Caco-2 (cell line): ENCODE data around the gene ATP2C2. TPM values are rescaled to one million over a fixed set of nuclear protein-coding genes. Genes with fewer than 3 reads are reported as not detected.

ENCODE experiments used
- BruUV-seq: library from RNA; stranded (reverse); fragments of 400-500 nt; replicated peaks from 2 replicates; lab custom pipeline; 2021; lab: Mats Ljungman, UMichigan
- CTCF ChIA-PET: fragments of 300-600 bp; sonication (Branson Sonifier 250); formaldehyde crosslinking; loops from one replicate; lab custom pipeline; 2022; ENCODE audit warnings: antibody characterized with exemption; lab: Charles Lee
- POLR2A ChIA-PET: fragments of 300-600 bp; sonication (Branson Sonifier 250); formaldehyde crosslinking; loops from one replicate; lab custom pipeline; 2022; ENCODE audit warnings: antibody characterized with exemption; lab: Charles Lee
- DNase-seq, 2 experiments: peaks; one replicate each; pipeline versions ENCODE4 v3.0.0 to v3.0.0-alpha.2; 2020 to 2022
- H3K27me3 ChIP-seq: replicated peaks from 2 replicates; pipeline ENCODE4 v1.6.0; 2011; ENCODE audit warnings: low read length; ENCODE audit not compliant: control insufficient read depth, insufficient read depth
- H3K36me3 ChIP-seq: 2 replicates; pipeline ENCODE4 v1.5.1; 2011; ENCODE audit warnings: low read length; ENCODE audit not compliant: control insufficient read depth, insufficient read depth
- H3K4me1 ChIP-seq: fragments of 250-450 bp; sonication (Bioruptor Pico); 2 replicates; pipeline ENCODE4 v1.5.1; 2020; ENCODE audit warnings: mild to moderate bottlenecking
- H3K4me3 ChIP-seq: 2 replicates; pipeline ENCODE4 v1.5.1; 2011; ENCODE audit warnings: low read depth, mild to moderate bottlenecking, control low read depth, low read length
- H3K9me3 ChIP-seq: fragments of 250-450 bp; sonication (Bioruptor Pico); 2 replicates; pipeline ENCODE4 v1.5.1; 2020; ENCODE audit warnings: mild to moderate bottlenecking, moderate library complexity
- H3K27ac Mint-ChIP-seq: one replicate; pipeline ENCODE4 v1.8.0; 2022; ENCODE audit warnings: mixed read lengths; ENCODE audit not compliant: unreplicated experiment
- H3K27me3 Mint-ChIP-seq: one replicate; pipeline ENCODE4 v1.8.0; 2022; ENCODE audit warnings: mixed read lengths; ENCODE audit not compliant: insufficient read depth, unreplicated experiment
- H3K36me3 Mint-ChIP-seq: one replicate; pipeline ENCODE4 v1.8.0; 2022; ENCODE audit warnings: mild to moderate bottlenecking, mixed read lengths; ENCODE audit not compliant: insufficient read depth, unreplicated experiment
- H3K4me1 Mint-ChIP-seq: one replicate; pipeline ENCODE4 v1.8.0; 2022; ENCODE audit warnings: low read depth, mixed read lengths; ENCODE audit not compliant: unreplicated experiment
- H3K4me3 Mint-ChIP-seq: one replicate; pipeline ENCODE4 v1.8.0; 2022; ENCODE audit warnings: mild to moderate bottlenecking, moderate library complexity, mixed read lengths; ENCODE audit not compliant: unreplicated experiment
- H3K9me3 Mint-ChIP-seq: one replicate; pipeline ENCODE4 v1.8.0; 2022; ENCODE audit warnings: mixed read lengths; ENCODE audit not compliant: unreplicated experiment
- intact Hi-C: fragments of 100-400 bp; cut with micrococcal nuclease; formaldehyde crosslinking; loops from one replicate; pipeline ENCODE4 v1.10.0; 2022; ENCODE audit not compliant: unreplicated experiment
- total RNA-seq: library from RNA; stranded (reverse); gene quantifications from 2 replicates; pipeline ENCODE4 v1.2.3, GENCODE V29; 2022
- TF ChIP-seq, protein P1 (sequence below), 2 experiments: fragments of 200-600 bp in 1 of 2; IDR thresholded peaks; 1 replicate in 1 of 2; 2 replicates in 1 of 2; pipeline versions ENCODE4 v1.5.1 to v1.8.0; 2011 to 2022; ENCODE audit warnings: antibody characterized with exemption in 1 of 2, control low read depth in 1 of 2, inconsistent platforms in 1 of 2, low read depth in 1 of 2, low read length in 1 of 2, mild to moderate bottlenecking in 1 of 2, moderate library complexity in 1 of 2; ENCODE audit not compliant: insufficient read depth in 1 of 2, severe bottlenecking in 1 of 2, unreplicated experiment in 1 of 2

Gene ATP2C2
- total RNA-seq, 1 experiment from 2014 or later: 47.0 TPM

DNA sequence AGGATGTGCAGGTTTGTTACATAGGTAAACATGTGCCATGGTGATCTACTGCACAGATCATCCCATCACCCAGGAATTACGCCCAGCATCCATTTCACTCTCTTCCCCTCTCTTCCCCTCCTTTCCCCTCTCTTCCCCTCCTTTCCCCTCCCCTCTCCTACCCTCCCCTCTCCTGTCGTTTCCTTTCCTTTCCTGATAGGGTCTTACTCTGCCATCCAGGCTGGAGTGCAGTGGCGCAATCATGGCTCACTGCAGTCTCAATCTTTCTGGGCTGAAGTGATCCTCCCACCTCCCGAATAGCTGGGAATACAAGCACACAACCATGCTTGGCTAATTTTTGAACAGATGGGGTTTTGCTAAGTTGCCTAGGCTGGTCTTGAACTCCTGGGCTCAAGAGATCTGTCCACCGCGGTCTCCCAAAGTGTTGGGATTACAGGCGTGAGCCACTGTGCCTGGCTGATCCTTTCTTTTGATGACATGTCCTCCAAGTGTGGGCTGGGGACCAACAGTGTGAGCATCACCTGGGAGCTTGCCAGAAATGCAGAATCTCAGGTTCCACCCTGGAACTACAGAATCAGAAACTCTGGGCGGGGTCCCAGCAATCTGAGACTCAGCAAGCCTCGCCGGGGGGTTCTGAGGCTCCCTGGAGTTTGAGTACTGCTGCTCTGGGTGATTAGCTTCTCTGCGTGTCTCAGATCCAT lies 10.8 kb downstream of the ATP2C2 start:
- no peaks in the 10 kb centered on the region; the same call in 1 of the 2 replicates for H3K9me3 ChIP-seq
- Mint-ChIP-seq H3K4me1 (peaks cover 12% of the 10 kb centered on the region), H3K36me3 (no peaks in the 10 kb centered on the region), H3K4me3 (no peak overlapping the region), H3K27me3 (no peaks in the 10 kb centered on the region), H3K9me3 (no peaks in the 10 kb centered on the region), H3K27ac (no peak overlapping the region)
- ChIA-PET POLR2A (no interaction called here), CTCF (interaction anchor here (0.8 kb wide), 1 partner anchor 11 kb away, joined by 3 read pairs; the partner anchor contains the start of gene ATP2C2)
- intact Hi-C loops: no loop called here
- peaks cover 12% of the 10 kb centered on the region; the same call in 1 of the 2 replicates for H3K4me1 ChIP-seq
- no peak overlapping the region for H3K4me3 ChIP-seq
- TF ChIP-seq, protein P1, sequence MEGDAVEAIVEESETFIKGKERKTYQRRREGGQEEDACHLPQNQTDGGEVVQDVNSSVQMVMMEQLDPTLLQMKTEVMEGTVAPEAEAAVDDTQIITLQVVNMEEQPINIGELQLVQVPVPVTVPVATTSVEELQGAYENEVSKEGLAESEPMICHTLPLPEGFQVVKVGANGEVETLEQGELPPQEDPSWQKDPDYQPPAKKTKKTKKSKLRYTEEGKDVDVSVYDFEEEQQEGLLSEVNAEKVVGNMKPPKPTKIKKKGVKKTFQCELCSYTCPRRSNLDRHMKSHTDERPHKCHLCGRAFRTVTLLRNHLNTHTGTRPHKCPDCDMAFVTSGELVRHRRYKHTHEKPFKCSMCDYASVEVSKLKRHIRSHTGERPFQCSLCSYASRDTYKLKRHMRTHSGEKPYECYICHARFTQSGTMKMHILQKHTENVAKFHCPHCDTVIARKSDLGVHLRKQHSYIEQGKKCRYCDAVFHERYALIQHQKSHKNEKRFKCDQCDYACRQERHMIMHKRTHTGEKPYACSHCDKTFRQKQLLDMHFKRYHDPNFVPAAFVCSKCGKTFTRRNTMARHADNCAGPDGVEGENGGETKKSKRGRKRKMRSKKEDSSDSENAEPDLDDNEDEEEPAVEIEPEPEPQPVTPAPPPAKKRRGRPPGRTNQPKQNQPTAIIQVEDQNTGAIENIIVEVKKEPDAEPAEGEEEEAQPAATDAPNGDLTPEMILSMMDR (IDR thresholded peaks at IDR 0.05; ENCODE audit: insufficient read depth in 1 of 2, low read depth in 1 of 2, low read length in 1 of 2, severe bottlenecking in 1 of 2, unreplicated experiment in 1 of 2): no peak
- no peak for DNase-seq
- BruUV-seq: no TSS peak
- no peaks in the 10 kb centered on the region for H3K36me3 ChIP-seq
- no peaks in the 10 kb centered on the region for H3K27me3 ChIP-seq

DNA sequence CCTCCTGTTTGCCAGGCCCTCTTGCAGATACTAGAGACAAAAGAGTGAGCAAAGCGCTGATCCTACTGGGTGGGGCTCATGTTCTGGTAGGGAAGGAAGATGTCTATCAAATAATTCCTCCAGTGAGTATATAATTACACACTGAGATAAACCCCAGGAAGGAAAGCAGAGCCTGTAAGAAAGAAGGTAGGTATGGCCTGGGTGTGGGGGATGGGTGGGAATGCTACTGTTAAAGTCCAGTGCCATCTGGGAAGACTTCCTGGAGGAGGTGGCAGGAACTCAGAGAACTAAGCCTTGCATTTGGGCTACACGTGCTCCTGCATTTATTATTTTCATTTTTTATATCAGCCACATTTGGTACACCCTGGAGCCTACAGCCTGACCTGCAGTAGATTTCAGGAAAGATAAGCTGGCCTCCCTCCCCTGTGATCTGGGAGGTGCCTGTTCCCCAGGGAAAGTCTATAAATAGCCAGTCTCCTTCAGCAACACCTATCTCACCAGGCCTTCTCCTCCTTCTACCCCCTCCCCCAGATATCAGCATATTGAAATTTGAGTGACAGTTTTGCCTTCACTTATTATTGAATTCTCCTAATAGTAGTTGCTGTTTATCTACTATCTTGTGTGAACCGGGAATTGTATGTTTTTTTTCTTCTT lies 11.5 kb downstream of the ATP2C2 start:
- H3K36me3 ChIP-seq: no peaks in the 10 kb centered on the region
- H3K4me3 Mint-ChIP-seq: no peak overlapping the region
- no peaks in the 10 kb centered on the region for H3K36me3 Mint-ChIP-seq
- no TSS peak for BruUV-seq
- H3K27me3 ChIP-seq: no peaks in the 10 kb centered on the region
- H3K9me3 ChIP-seq: no peaks in the 10 kb centered on the region; the same call in 1 of the 2 replicates
- no peak overlapping the region for H3K4me3 ChIP-seq
- no peak overlapping the region for H3K27ac Mint-ChIP-seq
- TF ChIP-seq, protein P1 (IDR thresholded peaks at IDR 0.05; ENCODE audit: insufficient read depth in 1 of 2, low read depth in 1 of 2, low read length in 1 of 2, severe bottlenecking in 1 of 2, unreplicated experiment in 1 of 2): no peak
- DNase-seq: no peak
- peaks cover 5% of the 10 kb centered on the region for H3K9me3 Mint-ChIP-seq
- H3K4me1 ChIP-seq: peaks cover 12% of the 10 kb centered on the region; the same call in 1 of the 2 replicates
- H3K4me1 Mint-ChIP-seq: peaks cover 12% of the 10 kb centered on the region
- H3K27me3 Mint-ChIP-seq: no peaks in the 10 kb centered on the region
- ChIA-PET POLR2A (no interaction called here), CTCF (interaction anchor here (0.8 kb wide), 1 partner anchor 11 kb away, joined by 3 read pairs; the partner anchor contains the start of gene ATP2C2)
- intact Hi-C loops: loop anchor here (10.0 kb wide), 1 partner anchor 65 kb away; no protein-coding TSS in a partner anchor

DNA sequence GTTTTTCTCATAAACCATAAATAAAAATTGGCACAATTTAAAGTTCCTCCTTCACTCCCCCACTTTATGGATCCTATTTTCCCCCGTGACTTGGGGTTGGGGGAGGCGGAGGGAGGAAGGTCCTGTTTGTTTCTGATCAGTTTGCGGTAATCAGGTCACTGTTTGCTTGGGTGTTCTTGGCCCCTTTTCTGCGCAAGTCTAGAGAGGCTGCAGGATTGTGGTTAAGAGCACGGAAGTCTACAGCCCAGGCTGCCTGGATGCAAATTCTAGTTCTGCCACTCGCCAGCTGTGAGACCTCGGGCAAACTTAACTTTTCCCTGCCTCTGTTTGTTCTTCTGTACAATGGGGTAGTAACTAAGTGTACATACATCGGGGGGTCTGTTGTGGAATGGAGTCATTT lies 12.1 kb downstream of the ATP2C2 start:
- Histone ChIP-seq H3K9me3 (peaks cover 6% of the 10 kb centered on the region), H3K36me3 (no peaks in the 10 kb centered on the region), H3K4me3 (no peak overlapping the region), H3K4me1 (peaks cover 12% of the 10 kb centered on the region; the same call in 1 of the 2 replicates), H3K27me3 (no peaks in the 10 kb centered on the region)
- intact Hi-C loops: loop anchor here (10.0 kb wide), 1 partner anchor 64 kb away; no protein-coding TSS in a partner anchor
- Mint-ChIP-seq H3K36me3 (no peaks in the 10 kb centered on the region), H3K4me3 (no peak overlapping the region), H3K27me3 (no peaks in the 10 kb centered on the region), H3K4me1 (peaks cover 12% of the 10 kb centered on the region), H3K9me3 (peaks cover 10% of the 10 kb centered on the region), H3K27ac (no peak overlapping the region)
- BruUV-seq: no TSS peak
- ChIA-PET CTCF (no interaction called here), POLR2A (no interaction called here)
- DNase-seq: no peak
- TF ChIP-seq, protein P1 (IDR thresholded peaks at IDR 0.05; ENCODE audit: insufficient read depth in 1 of 2, low read depth in 1 of 2, low read length in 1 of 2, severe bottlenecking in 1 of 2, unreplicated experiment in 1 of 2): no peak
